Activated naive CD4-positive, alpha-beta T cell treated with anti-CD3 and anti-CD28 coated beads, Interleukin-2, amount 10 ng/mL, durations not matched to agents 7 days and 5 days (primary cell): ENCODE data around the gene KIF1B.
"Not testable (repeated sequence)": the region's sequence is repeated elsewhere in the genome, so short reads cannot be mapped to it uniquely, and the experiment has no call there.

Experiments
- CTCF ChIA-PET: fragments of 350-600 bp; sonication (Branson Sonifier 250); formaldehyde crosslinking; loops from one replicate; lab custom pipeline; 2021; ENCODE audit warnings: antibody characterized with exemption; lab: Charles Lee
- DNase-seq: peaks from one replicate; pipeline ENCODE4 v3.0.0-alpha.2; 2020
- H3K27ac Mint-ChIP-seq: one replicate; pipeline ENCODE4 v1.8.0; 2021; ENCODE audit warnings: mild to moderate bottlenecking, moderate library complexity, mixed read lengths
- H3K27me3 Mint-ChIP-seq: one replicate; pipeline ENCODE4 v1.8.0; 2021; ENCODE audit warnings: mild to moderate bottlenecking, mixed read lengths
- H3K36me3 Mint-ChIP-seq: one replicate; pipeline ENCODE4 v1.8.0; 2021; ENCODE audit warnings: mixed read lengths
- H3K4me1 Mint-ChIP-seq: one replicate; pipeline ENCODE4 v1.8.0; 2021; ENCODE audit warnings: mixed read lengths
- H3K4me3 Mint-ChIP-seq: one replicate; pipeline ENCODE4 v1.8.0; 2021; ENCODE audit warnings: mild to moderate bottlenecking, moderate library complexity, mixed read lengths
- H3K9me3 Mint-ChIP-seq: one replicate; pipeline ENCODE4 v1.8.0; 2021; ENCODE audit warnings: mixed read lengths

KIF1B gene

DNA sequence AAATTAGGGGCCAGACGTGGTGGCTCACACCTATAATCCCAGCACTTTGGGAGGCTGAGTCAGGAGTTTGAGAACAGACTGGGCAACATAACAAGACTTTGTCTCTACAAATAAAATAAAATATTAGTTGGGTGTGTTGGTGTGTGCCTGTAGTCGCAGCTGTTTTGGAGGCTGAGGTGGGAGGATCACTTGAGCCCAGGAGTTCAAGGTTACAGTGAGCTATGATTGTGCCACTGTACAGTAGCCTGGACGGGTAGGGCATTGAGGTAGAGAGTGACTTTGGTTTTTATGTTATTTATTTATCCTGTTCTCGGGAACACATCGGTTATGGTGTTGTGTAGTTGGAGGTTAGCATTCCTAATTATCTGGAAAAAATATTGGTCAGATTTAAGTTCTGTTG is 19.5 kb downstream of the KIF1B start:
- no peak for DNase-seq
- H3K27ac Mint-ChIP-seq, result no peak overlapping the region
- no peaks in the 10 kb centered on the region for H3K4me1 Mint-ChIP-seq
- no peaks in the 10 kb centered on the region for H3K36me3 Mint-ChIP-seq
- CTCF ChIA-PET, result no interaction called here
- no peaks in the 10 kb centered on the region for H3K9me3 Mint-ChIP-seq
- no peaks in the 10 kb centered on the region for H3K27me3 Mint-ChIP-seq
- no peak overlapping the region for H3K4me3 Mint-ChIP-seq

DNA sequence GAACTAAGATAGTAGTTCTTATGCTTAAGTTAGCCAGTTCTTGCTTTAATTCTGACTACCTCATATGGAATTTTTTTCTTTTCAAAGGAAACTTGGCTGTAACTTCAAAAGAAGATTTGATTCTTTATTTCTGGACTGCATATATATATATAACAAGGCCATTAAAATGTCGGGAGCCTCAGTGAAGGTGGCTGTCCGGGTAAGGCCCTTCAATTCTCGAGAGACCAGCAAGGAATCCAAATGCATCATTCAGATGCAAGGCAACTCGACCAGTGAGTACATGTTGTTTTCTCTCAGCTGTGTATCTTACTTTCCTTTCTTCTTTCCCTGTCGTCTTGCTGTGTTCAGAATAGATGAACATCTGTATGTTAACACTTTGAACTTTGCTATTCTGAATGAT is 21.8 kb downstream of the KIF1B start:
- DNase-seq, result no peak
- H3K27me3 Mint-ChIP-seq, result no peaks in the 10 kb centered on the region
- no peak overlapping the region for H3K27ac Mint-ChIP-seq
- no peaks in the 10 kb centered on the region for H3K4me1 Mint-ChIP-seq
- no peak overlapping the region for H3K4me3 Mint-ChIP-seq
- CTCF ChIA-PET, result no interaction called here
- H3K36me3 Mint-ChIP-seq, result peaks cover 2% of the 10 kb centered on the region
- H3K9me3 Mint-ChIP-seq, result no peaks in the 10 kb centered on the region

DNA sequence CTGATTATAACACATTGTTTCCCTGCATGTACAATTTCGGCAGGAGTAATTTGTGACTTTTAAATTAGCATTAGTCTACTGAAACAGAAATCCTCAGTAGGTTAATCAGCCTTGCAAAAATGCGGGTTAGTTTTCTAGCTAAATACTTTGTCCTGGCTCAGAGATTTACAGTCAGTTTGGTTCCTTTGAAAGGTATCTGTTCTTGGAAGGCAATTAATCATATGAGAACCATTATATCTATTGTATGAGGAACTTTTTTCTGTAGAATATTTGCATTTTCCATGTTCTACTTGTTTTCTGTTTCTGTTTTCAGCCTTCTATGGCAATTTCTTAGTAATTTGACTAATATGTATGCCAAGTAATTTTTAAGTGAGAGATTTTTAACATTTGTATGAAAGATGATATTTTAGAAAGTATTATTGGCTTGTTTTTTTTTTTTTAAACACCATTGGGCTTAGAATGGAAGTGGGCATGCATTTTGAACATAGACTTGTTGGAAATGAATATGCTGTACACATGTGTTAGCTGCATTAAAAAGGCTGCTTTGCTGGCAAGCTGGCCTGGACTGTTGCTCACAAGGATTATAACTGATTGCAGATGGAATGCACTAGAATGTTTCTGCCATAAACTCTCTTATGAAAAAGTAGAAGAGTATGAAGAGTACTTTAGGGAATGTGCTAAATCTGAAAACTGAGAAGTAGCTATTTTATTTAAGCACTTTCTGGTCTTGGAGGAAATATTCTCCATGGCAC is 26.2 kb downstream of the KIF1B start:
- CTCF ChIA-PET, result interaction anchor here (1.2 kb wide), 1 partner anchor 26 kb away, joined by 3 read pairs; the partner anchor contains the start of gene KIF1B
- H3K27me3 Mint-ChIP-seq, result no peaks in the 10 kb centered on the region
- H3K9me3 Mint-ChIP-seq, result no peaks in the 10 kb centered on the region
- H3K4me1 Mint-ChIP-seq, result peaks cover 2% of the 10 kb centered on the region
- no peak overlapping the region for H3K27ac Mint-ChIP-seq
- no peak for DNase-seq
- no peak overlapping the region for H3K4me3 Mint-ChIP-seq
- peaks cover 2% of the 10 kb centered on the region for H3K36me3 Mint-ChIP-seq

DNA sequence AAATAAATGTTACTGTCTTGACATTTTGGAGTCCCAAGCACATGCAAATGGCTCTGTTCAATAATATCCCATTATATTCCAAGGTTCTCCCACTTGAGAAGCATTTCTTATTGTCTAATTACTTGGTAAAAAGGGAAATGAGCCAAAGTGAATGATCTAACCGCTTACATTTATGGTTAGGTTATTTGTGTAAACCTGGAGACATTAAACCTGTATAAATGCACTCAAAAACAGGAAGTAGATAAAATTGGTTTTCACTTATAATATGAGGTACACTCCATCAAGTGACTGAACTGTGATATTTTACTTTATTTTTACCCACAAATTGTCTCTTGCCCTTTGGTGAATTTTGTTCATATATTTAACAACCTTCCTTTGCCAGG is 26.8 kb downstream of the KIF1B start:
- Mint-ChIP-seq H3K27ac (no peak overlapping the region), H3K36me3 (peaks cover 2% of the 10 kb centered on the region), H3K27me3 (no peaks in the 10 kb centered on the region), H3K4me1 (peaks cover 2% of the 10 kb centered on the region), H3K4me3 (no peak overlapping the region), H3K9me3 (no peaks in the 10 kb centered on the region)
- CTCF ChIA-PET, result interaction anchor here (1.2 kb wide), 1 partner anchor 27 kb away, joined by 3 read pairs; the partner anchor contains the start of gene KIF1B
- no peak for DNase-seq

DNA sequence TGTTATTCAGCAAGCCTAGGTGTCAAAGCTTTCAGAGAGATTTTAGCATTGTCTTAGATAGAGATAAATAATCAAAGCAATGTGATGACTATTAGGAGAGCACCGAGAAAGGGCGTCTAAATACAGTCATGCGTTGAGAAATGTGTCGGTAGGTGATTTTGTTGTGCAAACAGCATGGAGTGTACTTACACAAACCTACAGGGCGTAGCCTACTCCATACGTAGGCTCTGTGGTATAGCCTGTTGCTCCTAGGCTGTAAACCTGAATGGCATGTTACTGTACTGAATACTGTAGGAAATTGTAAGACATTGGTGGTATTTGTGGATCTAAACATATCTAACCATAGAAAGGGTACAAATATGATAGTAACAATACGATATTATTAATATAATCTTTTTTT is 31.8 kb downstream of the KIF1B start:
- no peaks in the 10 kb centered on the region for H3K27me3 Mint-ChIP-seq
- H3K36me3 Mint-ChIP-seq, result peaks cover 1% of the 10 kb centered on the region
- H3K9me3 Mint-ChIP-seq, result no peaks in the 10 kb centered on the region
- no peak overlapping the region for H3K4me3 Mint-ChIP-seq
- CTCF ChIA-PET, result no interaction called here
- H3K4me1 Mint-ChIP-seq, result peaks cover 5% of the 10 kb centered on the region
- no peak for DNase-seq
- H3K27ac Mint-ChIP-seq, result no peak overlapping the region

DNA sequence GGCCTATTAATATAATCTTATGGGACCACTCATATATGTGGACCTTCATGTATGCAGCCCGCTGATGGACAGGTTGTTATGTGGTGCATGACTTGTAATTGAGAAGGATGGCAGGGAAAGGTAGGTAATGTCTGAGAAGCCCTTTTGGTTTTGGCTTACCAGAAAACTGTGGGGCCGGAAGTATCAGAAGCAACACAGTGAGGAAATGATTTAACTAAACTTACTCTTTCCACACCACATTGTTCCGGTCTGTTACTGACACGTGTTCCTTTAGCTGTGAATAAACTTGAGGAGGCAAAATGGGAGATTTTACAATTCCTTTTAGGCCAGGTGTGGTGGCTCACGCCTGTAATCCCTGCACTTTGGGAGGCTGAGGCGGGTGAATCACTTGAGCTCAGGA is 32.4 kb downstream of the KIF1B start:
- no peak for DNase-seq
- H3K9me3 Mint-ChIP-seq, result no peaks in the 10 kb centered on the region
- H3K27ac Mint-ChIP-seq, result no peak overlapping the region
- peaks cover 2% of the 10 kb centered on the region for H3K36me3 Mint-ChIP-seq
- CTCF ChIA-PET, result no interaction called here
- H3K4me1 Mint-ChIP-seq, result peaks cover 3% of the 10 kb centered on the region
- no peak overlapping the region for H3K4me3 Mint-ChIP-seq
- H3K27me3 Mint-ChIP-seq, result no peaks in the 10 kb centered on the region

DNA sequence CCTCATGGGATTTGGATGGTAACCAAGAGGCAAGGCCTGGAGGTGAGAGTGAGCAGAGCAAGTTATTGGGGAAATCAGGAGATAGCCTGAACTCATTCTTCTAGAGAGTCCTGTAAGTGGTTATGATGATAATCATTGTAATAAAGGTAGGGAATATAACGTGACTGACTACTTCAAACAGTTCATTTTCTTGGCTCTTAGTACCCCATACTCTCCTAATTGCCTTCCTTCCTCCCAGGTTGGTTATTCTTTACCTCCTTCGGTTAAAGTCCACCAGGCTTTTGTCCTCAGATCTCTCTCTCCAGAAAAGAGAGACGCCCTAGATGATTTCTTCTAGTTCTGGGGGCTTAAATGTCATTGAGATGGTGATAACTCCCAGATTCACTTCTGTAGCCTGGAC is 35.3 kb downstream of the KIF1B start:
- CTCF ChIA-PET, result no interaction called here
- no peak for DNase-seq
- Mint-ChIP-seq H3K36me3 (peaks cover 4% of the 10 kb centered on the region), H3K4me1 (peaks cover 3% of the 10 kb centered on the region), H3K9me3 (no peaks in the 10 kb centered on the region), H3K4me3 (no peak overlapping the region), H3K27ac (no peak overlapping the region), H3K27me3 (no peaks in the 10 kb centered on the region)

DNA sequence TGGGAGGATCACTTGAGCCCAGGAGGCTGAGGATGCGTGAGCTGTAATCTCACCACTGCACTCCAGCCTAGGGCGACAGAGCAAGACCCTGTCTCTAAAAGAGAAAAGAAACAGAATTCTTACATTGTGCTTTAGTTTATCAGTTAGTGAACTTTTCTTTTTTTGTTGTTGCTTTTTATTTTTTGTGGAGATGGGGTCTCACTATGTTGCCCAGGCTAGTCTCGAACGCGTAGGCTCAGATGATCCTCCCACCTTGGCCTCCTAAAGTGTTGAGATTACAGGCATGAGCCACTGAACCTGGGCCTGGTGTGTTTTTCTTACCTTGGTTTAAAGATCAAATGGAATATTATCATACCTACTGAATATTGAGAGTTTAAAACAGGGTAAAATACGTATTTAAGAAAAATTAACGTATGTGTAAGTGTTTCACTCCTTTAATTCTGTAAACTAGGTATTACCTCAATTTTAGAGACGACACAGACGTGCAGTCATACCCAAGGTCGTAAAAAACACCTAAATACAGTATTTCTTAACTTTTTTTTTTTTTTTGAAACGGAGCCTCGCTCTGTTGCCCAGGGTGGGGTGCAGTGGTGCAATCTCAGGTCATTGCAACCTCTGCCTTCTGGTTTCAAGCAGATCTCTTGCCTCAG is 39.6 kb downstream of the KIF1B start:
- H3K27ac Mint-ChIP-seq, result no peak overlapping the region
- H3K4me1 Mint-ChIP-seq, result no peaks in the 10 kb centered on the region
- H3K27me3 Mint-ChIP-seq, result no peaks in the 10 kb centered on the region
- no peak for DNase-seq
- peaks cover 4% of the 10 kb centered on the region for H3K36me3 Mint-ChIP-seq
- H3K4me3 Mint-ChIP-seq, result no peak overlapping the region
- H3K9me3 Mint-ChIP-seq, result no peaks in the 10 kb centered on the region
- CTCF ChIA-PET, result no interaction called here

DNA sequence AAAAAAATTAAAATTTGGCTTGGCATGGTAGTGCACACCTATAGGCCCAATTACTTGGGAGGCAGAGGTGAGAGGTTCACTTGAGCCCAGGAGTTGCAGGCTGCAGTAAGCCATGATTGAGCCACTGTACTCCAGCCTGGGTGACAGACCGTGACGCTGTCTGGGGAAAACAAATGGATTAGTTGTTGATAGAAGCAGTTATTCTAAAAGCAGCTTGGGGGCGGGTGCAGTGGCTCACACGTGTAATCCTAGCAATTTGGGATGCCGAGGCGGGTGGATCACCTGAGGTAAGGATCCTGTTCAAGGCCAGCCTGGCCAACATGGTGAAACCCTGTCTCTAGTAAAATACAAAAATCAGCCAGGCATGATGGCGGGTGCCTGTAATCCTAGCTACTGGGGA is 40.3 kb downstream of the KIF1B start:
- Mint-ChIP-seq H3K27me3 (no peaks in the 10 kb centered on the region), H3K9me3 (no peaks in the 10 kb centered on the region), H3K4me3 (no peak overlapping the region), H3K4me1 (no peaks in the 10 kb centered on the region), H3K27ac (no peak overlapping the region), H3K36me3 (peaks cover 4% of the 10 kb centered on the region)
- CTCF ChIA-PET, result no interaction called here
- no peak for DNase-seq

DNA sequence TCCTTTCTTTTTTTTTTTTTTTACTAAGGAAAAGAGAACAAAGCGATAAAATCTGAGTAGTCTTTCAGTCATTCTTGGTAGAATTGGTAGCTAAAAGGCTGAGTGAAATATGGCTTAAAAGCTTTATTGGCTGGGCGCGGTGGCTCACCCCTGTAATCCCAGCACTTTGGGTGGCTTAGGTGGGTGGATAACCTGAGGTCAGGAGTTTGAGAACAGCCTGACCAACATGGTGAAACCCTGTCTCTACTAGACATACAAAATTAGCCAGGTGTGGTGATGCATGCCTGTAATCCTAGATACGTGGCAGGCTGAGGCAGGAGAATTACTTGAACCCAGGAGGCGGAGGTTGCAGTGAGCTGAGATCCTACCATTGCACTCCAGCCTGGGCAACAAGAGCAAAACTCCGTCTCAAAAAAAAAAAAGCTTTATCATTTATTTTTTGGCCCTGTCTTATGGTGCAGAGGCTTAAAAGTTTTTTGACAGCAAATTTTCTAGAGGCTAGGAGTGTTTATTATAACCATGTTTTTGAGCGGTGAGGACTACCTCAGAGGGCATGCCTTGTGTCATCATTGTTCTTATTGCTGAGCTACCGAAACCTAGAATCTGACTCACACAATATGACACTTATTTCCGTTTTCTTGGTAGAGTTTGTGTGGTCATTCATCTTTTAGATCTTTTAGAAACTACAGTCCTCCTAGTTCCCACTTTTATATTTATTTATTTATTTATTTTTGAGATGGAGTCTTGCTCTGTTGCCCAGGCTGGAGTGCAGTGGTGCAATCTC is 41.1 kb downstream of the KIF1B start:
- CTCF ChIA-PET, result interaction anchor here (1.3 kb wide), 1 partner anchor 24 kb away, joined by 4 read pairs; no protein-coding TSS in a partner anchor
- not testable (repeated sequence) for H3K27ac Mint-ChIP-seq, H3K4me1 Mint-ChIP-seq, H3K4me3 Mint-ChIP-seq, H3K36me3 Mint-ChIP-seq, DNase-seq, H3K27me3 Mint-ChIP-seq, H3K9me3 Mint-ChIP-seq

DNA sequence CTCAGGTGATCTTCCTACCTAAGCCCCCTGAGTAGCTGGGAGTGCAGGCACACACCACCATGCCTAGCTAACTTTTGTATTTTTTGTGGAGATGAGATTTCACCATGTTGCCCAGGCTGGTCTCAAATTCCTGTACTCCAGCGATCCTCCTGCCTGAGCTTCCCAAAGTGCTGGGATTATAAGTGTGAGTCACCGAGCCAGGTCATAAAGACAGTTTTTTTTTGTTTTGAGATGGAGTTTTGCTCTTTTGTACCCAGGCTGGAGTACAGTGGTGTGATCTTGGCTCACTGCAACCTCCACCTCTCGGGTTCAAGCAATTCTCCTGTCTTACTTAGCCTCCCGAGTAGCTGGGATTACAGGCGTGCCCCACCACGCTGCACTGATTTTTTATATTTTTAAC is 42.1 kb downstream of the KIF1B start:
- H3K27me3 Mint-ChIP-seq, result no peaks in the 10 kb centered on the region
- peaks cover 1% of the 10 kb centered on the region for H3K36me3 Mint-ChIP-seq
- H3K4me3 Mint-ChIP-seq, result no peak overlapping the region
- CTCF ChIA-PET, result interaction anchor here (1.3 kb wide), 1 partner anchor 25 kb away, joined by 4 read pairs; no protein-coding TSS in a partner anchor
- H3K27ac Mint-ChIP-seq, result no peak overlapping the region
- no peaks in the 10 kb centered on the region for H3K4me1 Mint-ChIP-seq
- no peaks in the 10 kb centered on the region for H3K9me3 Mint-ChIP-seq
- no peak for DNase-seq

DNA sequence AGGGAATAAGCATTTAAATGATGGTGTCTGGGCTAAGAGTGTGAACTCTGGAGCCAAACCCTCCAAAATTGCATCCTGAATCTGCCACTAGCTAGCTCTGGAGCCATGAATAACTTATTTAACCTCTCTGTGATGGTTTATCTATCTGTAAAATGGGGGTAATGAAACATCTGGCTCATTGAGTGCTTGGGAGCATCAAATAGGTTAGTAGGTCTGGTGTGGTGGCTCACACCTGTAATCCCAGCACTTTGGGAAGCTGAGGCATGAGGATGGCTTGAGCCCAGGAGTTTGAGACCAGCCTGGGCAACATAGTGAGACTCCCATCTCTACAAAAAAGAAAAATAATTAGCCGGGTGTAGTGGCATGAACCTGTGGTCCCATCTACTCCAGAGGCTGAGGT is 42.8 kb downstream of the KIF1B start:
- H3K4me1 Mint-ChIP-seq, result no peaks in the 10 kb centered on the region
- no peak overlapping the region for H3K27ac Mint-ChIP-seq
- CTCF ChIA-PET, result interaction anchor here (1.3 kb wide), 1 partner anchor 26 kb away, joined by 4 read pairs; no protein-coding TSS in a partner anchor
- H3K9me3 Mint-ChIP-seq, result no peaks in the 10 kb centered on the region
- H3K27me3 Mint-ChIP-seq, result no peaks in the 10 kb centered on the region
- no peak overlapping the region for H3K4me3 Mint-ChIP-seq
- DNase-seq, result no peak
- peaks cover 1% of the 10 kb centered on the region for H3K36me3 Mint-ChIP-seq

DNA sequence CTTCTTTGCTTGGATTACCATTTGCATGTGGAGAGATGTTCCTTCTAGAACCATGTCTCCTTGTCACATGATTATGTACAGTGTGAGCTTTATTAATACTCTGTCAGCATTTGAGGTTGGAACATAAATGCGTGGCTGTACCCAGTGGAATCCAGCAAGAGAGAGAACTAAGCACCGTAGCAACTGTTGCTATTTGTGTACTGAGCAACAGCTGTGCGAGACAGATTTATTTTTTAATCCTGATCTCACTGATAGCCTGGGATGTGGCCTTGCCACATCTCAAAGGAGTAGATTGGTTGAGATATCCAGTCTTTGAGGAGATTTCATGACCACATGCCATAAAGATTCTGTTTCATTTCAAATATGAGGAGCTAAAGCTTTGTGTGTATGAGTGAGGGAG is 43.4 kb downstream of the KIF1B start:
- H3K27ac Mint-ChIP-seq, result no peak overlapping the region
- H3K27me3 Mint-ChIP-seq, result no peaks in the 10 kb centered on the region
- H3K36me3 Mint-ChIP-seq, result peaks cover 2% of the 10 kb centered on the region
- no peak for DNase-seq
- no peak overlapping the region for H3K4me3 Mint-ChIP-seq
- CTCF ChIA-PET, result no interaction called here
- no peaks in the 10 kb centered on the region for H3K9me3 Mint-ChIP-seq
- no peaks in the 10 kb centered on the region for H3K4me1 Mint-ChIP-seq

DNA sequence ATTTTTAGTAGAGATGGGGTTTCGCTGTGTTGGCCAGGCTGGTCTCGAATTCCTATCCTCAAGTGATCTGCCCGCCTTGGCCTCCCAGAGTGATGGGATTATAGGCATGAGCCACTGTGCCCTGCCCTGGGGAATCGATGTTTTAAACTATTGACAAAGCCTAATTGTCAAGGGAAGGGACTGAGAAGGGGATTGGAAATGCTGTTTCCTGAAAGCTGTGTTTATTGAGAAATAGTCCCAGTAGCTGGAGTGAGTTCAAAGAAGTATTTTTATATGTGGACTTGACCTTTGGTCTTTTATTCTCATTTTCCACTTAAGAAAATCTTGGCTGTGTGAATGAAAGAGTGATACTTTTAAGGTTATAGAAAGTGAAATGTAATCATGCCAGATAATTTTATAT is 47.5 kb downstream of the KIF1B start:
- CTCF ChIA-PET, result no interaction called here
- DNase-seq, result no peak
- H3K9me3 Mint-ChIP-seq, result no peaks in the 10 kb centered on the region

More for the DNA sequence above, 47.5 kb downstream of the KIF1B start:
- Mint-ChIP-seq H3K36me3 (peaks cover 4% of the 10 kb centered on the region), H3K4me3 (no peak overlapping the region), H3K4me1 (no peaks in the 10 kb centered on the region), H3K27me3 (no peaks in the 10 kb centered on the region), H3K27ac (peak overlapping the region; percentile 38)
